ENCODE measurements around the gene RYR2.

GRCh38 chr1:237542525-237543418 lies 500.8 kb downstream of the RYR2 start:
- TF ChIP-seq, protein P1, sequence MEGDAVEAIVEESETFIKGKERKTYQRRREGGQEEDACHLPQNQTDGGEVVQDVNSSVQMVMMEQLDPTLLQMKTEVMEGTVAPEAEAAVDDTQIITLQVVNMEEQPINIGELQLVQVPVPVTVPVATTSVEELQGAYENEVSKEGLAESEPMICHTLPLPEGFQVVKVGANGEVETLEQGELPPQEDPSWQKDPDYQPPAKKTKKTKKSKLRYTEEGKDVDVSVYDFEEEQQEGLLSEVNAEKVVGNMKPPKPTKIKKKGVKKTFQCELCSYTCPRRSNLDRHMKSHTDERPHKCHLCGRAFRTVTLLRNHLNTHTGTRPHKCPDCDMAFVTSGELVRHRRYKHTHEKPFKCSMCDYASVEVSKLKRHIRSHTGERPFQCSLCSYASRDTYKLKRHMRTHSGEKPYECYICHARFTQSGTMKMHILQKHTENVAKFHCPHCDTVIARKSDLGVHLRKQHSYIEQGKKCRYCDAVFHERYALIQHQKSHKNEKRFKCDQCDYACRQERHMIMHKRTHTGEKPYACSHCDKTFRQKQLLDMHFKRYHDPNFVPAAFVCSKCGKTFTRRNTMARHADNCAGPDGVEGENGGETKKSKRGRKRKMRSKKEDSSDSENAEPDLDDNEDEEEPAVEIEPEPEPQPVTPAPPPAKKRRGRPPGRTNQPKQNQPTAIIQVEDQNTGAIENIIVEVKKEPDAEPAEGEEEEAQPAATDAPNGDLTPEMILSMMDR (IDR thresholded peaks at IDR 0.05), result no peak
- TF ChIP-seq POLR2AphosphoS5 (IDR thresholded peaks at IDR 0.05), result no peak

Measured in breast epithelium (tissue), 3 donors.